SK-N-SH treated with all-trans-retinoic acid at 6 μM for 48 hours (cell line): ENCODE measurements around the gene UCN3.

Source experiments
- ATAC-seq: fragments of 200-7000 bp; cut with Tn5 transposase; 3 replicates; pipeline ENCODE4 v1.9.1; 2020; ENCODE audit warnings: mild to moderate bottlenecking, moderate library complexity
- BACH2 ChIP-seq: fragments of 250-450 bp; sonication (Bioruptor Pico); IDR thresholded peaks from 2 replicates; pipeline ENCODE4 v1.9.0; 2021; ENCODE audit warnings: mild to moderate bottlenecking, borderline replicate concordance
- CSDC2 ChIP-seq: fragments of 250-450 bp; sonication (Bioruptor Pico); IDR thresholded peaks from 2 replicates; pipeline ENCODE4 v1.5.0; 2020; ENCODE audit warnings: mild to moderate bottlenecking, moderate library complexity
- ESRRG ChIP-seq: fragments of 250-450 bp; sonication (Bioruptor Pico); IDR thresholded peaks from 2 replicates; pipeline ENCODE4 v1.6.1; 2021; ENCODE audit warnings: mild to moderate bottlenecking
- GLIS3 ChIP-seq: fragments of 250-450 bp; sonication (Bioruptor Pico); IDR thresholded peaks from 2 replicates; pipeline ENCODE4 v1.5.0; 2020; ENCODE audit warnings: mild to moderate bottlenecking, moderate library complexity
- ISL1 ChIP-seq: fragments of 250-450 bp; sonication (Bioruptor Pico); IDR thresholded peaks from 2 replicates; pipeline ENCODE4 v2.1.2; 2022; ENCODE audit warnings: mild to moderate bottlenecking, moderate library complexity
- OSR1 ChIP-seq: fragments of 250-450 bp; sonication (Bioruptor Pico); IDR thresholded peaks from 2 replicates; pipeline ENCODE4 v1.8.0; 2022; ENCODE audit warnings: moderate library complexity, mild to moderate bottlenecking, inconsistent platforms
- PATZ1 ChIP-seq: fragments of 250-450 bp; sonication (Bioruptor Pico); IDR thresholded peaks from 2 replicates; pipeline ENCODE4 v1.8.0; 2020; ENCODE audit warnings: mild to moderate bottlenecking, moderate library complexity, borderline replicate concordance
- POU6F1 ChIP-seq: fragments of 250-450 bp; sonication (Bioruptor Pico); IDR thresholded peaks from 2 replicates; pipeline ENCODE4 v1.8.0; 2021; ENCODE audit warnings: low read depth, mild to moderate bottlenecking, moderate library complexity, borderline replicate concordance
- PPARA ChIP-seq: fragments of 250-450 bp; sonication (Bioruptor Pico); IDR thresholded peaks from 2 replicates; pipeline ENCODE4 v1.5.0; 2020; ENCODE audit warnings: mild to moderate bottlenecking, borderline replicate concordance
- RARB ChIP-seq: fragments of 250-450 bp; sonication (Bioruptor Pico); IDR thresholded peaks from 2 replicates; pipeline ENCODE4 v1.8.0; 2021; ENCODE audit warnings: mild to moderate bottlenecking, moderate library complexity
- SNAI2 ChIP-seq: fragments of 250-450 bp; sonication (Bioruptor Pico); IDR thresholded peaks from 2 replicates; pipeline ENCODE4 v1.5.0; 2020; ENCODE audit warnings: mild to moderate bottlenecking, moderate library complexity
- TCF4 ChIP-seq: fragments of 250-450 bp; sonication (Bioruptor Pico); IDR thresholded peaks from 2 replicates; pipeline ENCODE4 v1.8.0; 2021; ENCODE audit warnings: mild to moderate bottlenecking, moderate library complexity, borderline replicate concordance
- TOX ChIP-seq: fragments of 250-450 bp; sonication (Bioruptor Pico); IDR thresholded peaks from 2 replicates; pipeline ENCODE4 v1.8.0; 2021; ENCODE audit warnings: mild to moderate bottlenecking, moderate library complexity, borderline replicate concordance
- TSHZ2 ChIP-seq: fragments of 250-450 bp; sonication (Bioruptor Pico); IDR thresholded peaks from 2 replicates; pipeline ENCODE4 v1.5.0; 2020; ENCODE audit warnings: mild to moderate bottlenecking, moderate library complexity
- ZC3H10 ChIP-seq: fragments of 250-450 bp; sonication (Bioruptor Pico); IDR thresholded peaks from 2 replicates; pipeline ENCODE4 v1.5.1; 2021; ENCODE audit warnings: mild to moderate bottlenecking, moderate library complexity
- ZFP3 ChIP-seq: fragments of 250-450 bp; sonication (Bioruptor Pico); IDR thresholded peaks from 2 replicates; pipeline ENCODE4 v1.5.0; 2020; ENCODE audit warnings: mild to moderate bottlenecking, moderate library complexity
- ZFP30 ChIP-seq: fragments of 450-650 bp; formaldehyde crosslinking; IDR thresholded peaks from 2 replicates; pipeline ENCODE4 v1.5.0; 2022; ENCODE audit warnings: mild to moderate bottlenecking, moderate library complexity
- ZNF70 ChIP-seq: fragments of 450-650 bp; formaldehyde crosslinking; IDR thresholded peaks from 2 replicates; pipeline ENCODE4 v1.5.0; 2020; ENCODE audit warnings: mild to moderate bottlenecking, moderate library complexity
- ZNF8 ChIP-seq: fragments of 450-650 bp; formaldehyde crosslinking; IDR thresholded peaks from 2 replicates; pipeline ENCODE4 v1.5.0; 2020; ENCODE audit warnings: mild to moderate bottlenecking, moderate library complexity
- TF ChIP-seq, protein P1 (sequence below): fragments of 250-450 bp; sonication (Bioruptor Pico); IDR thresholded peaks from 2 replicates; pipeline ENCODE4 v1.5.1; 2021; ENCODE audit warnings: mild to moderate bottlenecking, moderate library complexity

The UCN3 gene

GRCh38 chr10:5364890-5365338, at the start of gene UCN3:
UCN3 (plus strand) TSS chr10:5364966; CDS start chr10:5373721, 8,755 bp downstream.
- TF ChIP-seq ZFP30 (CRISPR knock-in tag): no peak
- TF ChIP-seq GLIS3: no peak
- TF ChIP-seq, protein P1, sequence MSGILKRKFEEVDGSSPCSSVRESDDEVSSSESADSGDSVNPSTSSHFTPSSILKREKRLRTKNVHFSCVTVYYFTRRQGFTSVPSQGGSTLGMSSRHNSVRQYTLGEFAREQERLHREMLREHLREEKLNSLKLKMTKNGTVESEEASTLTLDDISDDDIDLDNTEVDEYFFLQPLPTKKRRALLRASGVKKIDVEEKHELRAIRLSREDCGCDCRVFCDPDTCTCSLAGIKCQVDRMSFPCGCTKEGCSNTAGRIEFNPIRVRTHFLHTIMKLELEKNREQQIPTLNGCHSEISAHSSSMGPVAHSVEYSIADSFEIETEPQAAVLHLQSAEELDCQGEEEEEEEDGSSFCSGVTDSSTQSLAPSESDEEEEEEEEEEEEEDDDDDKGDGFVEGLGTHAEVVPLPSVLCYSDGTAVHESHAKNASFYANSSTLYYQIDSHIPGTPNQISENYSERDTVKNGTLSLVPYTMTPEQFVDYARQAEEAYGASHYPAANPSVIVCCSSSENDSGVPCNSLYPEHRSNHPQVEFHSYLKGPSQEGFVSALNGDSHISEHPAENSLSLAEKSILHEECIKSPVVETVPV (CRISPR knock-in tag): no peak
- TF ChIP-seq ZNF70 (CRISPR knock-in tag): no peak
- TF ChIP-seq TOX (CRISPR knock-in tag): no peak
- TF ChIP-seq POU6F1 (CRISPR knock-in tag): no peak
- TF ChIP-seq OSR1: no peak
- no peak for TF ChIP-seq BACH2 (CRISPR knock-in tag)
- no peak for TF ChIP-seq PPARA (CRISPR knock-in tag)
- TF ChIP-seq ZC3H10 (CRISPR knock-in tag): no peak
- TF ChIP-seq CSDC2 (CRISPR knock-in tag): no peak
- no peak for TF ChIP-seq TSHZ2 (CRISPR knock-in tag)
- no peak for TF ChIP-seq RARB (CRISPR knock-in tag)
- no peak for TF ChIP-seq ZNF8
- TF ChIP-seq ZFP3 (CRISPR knock-in tag): no peak
- no peak for TF ChIP-seq TCF4 (CRISPR knock-in tag)
- TF ChIP-seq, all 23 proteins: peak for 0
- ATAC-seq: peak; percentile 56; the same call in 2 of the 3 replicates

GRCh38 chr10:5317547-5318107, 47.1 kb upstream of the UCN3 start:
- TF ChIP-seq ZFP3 (CRISPR knock-in tag): no peak
- no peak for TF ChIP-seq OSR1
- no peak for TF ChIP-seq GLIS3
- no peak for TF ChIP-seq BACH2 (CRISPR knock-in tag)
- no peak for TF ChIP-seq RARB (CRISPR knock-in tag)
- TF ChIP-seq ISL1 (CRISPR knock-in tag): no peak
- TF ChIP-seq ZNF8: no peak
- TF ChIP-seq PATZ1 (CRISPR knock-in tag): no peak
- TF ChIP-seq ZNF70 (CRISPR knock-in tag): no peak
- TF ChIP-seq TSHZ2 (CRISPR knock-in tag): no peak
- TF ChIP-seq TOX (CRISPR knock-in tag): no peak
- no peak for TF ChIP-seq ZFP30 (CRISPR knock-in tag)
- TF ChIP-seq ESRRG (CRISPR knock-in tag): no peak
- no peak for TF ChIP-seq SNAI2
- no peak for TF ChIP-seq CSDC2 (CRISPR knock-in tag)
- TF ChIP-seq ZC3H10 (CRISPR knock-in tag): no peak
- no peak for TF ChIP-seq POU6F1 (CRISPR knock-in tag)
- TF ChIP-seq, all 23 proteins: peak for 0
- ATAC-seq: peak; percentile 47; the same call in 2 of the 3 replicates
